ENCODE measurements around the gene OR2T27. TPM values are rescaled to one million over a fixed set of nuclear protein-coding genes. Genes with fewer than 3 reads are reported as not detected.
"Not testable (repeated sequence)": the region's sequence is repeated elsewhere in the genome, so short reads cannot be mapped to it uniquely, and the experiment has no call there.

OR2T27 gene
- polyA plus RNA-seq, 1 donor = not detected

DNA sequence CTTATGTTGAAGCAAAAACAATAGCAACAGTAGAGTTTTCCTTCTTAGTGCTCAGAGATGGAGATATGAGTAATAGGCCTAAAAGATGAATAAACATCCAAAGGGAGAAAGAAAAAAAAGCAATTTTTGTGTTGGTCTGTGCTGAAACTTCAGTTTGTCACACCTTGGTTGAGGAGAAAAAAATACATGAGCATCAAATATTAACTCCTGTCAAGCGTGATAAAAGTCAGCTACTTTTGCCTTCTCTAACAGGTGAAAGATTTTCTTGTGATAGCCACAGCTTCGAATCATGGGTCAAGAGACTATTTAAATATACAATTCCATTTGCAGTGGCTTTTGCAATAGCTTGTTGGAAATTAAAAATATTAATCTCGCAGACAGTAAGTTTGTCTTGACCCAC is 14.4 kb downstream of the OR2T27 start:
- not testable (repeated sequence) for DNase-seq (ENCODE audit: low read depth)

DNA sequence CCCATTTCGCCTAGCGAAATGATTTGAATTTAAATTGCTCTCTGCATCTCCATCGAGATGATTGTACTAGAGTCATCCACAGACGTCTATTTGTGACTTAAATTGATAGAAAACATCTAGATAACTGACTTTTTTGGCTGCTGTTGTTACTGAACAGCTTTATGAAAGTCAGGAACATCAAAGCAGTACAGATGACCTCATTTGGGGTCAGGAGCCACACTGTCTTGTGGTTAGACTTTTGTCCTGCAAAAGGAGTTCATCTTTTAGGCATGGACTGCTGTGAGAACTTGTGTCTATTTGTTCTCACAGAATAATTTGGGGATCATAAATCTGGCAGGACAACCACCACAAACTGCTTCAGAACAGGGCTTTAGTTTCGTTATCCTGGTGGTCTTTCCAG is 15.7 kb downstream of the OR2T27 start:
- DNase-seq (ENCODE audit: low read depth) = not testable (repeated sequence)

DNA sequence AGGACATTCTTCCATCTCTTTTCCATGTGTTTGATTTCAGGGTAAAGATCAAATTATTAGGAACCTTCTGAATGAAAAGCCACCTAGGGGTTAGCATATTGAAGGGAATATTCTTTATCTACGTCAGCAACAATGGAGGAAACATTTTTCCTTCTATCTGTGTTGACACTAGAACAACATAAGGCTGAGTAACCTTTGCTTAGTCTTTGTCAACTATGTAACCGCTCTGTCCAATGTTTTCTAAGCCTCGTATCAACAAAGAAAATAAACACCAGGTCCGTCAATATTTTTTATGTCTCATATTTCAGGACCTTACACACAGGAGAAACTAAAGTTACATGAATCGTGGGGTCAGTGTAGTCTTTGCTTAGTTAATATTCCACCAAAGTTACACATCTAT is 18.7 kb downstream of the OR2T27 start:
- DNase-seq (ENCODE audit: low read depth) = not testable (repeated sequence)

DNA sequence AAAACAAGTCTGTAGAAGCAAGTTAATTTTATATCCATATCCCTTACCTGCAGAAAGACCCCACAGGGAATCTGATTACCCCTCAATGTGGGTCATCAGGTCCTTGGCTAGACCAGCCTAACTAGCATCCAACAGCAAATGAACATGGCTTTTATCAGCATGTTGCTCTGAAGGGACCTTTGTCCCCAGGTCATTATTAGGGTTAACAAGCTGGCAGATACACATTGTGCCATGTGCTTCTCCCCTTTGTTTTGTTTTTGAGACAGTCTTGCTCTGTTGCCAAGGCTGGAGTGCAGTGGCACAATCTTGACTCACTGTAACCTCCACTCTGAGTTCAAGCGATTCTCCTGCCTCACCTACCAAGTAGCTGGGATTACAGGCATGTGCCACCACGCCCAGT is 20.3 kb downstream of the OR2T27 start, which contains the start of gene OR2T11:
Gene OR2T11, minus strand, starts transcription at position 101 of the 400 bp plus-strand sequence. CDS start 7,963 bp downstream, outside the sequence.
- DNase-seq (ENCODE audit: low read depth) = not testable (repeated sequence)

DNA sequence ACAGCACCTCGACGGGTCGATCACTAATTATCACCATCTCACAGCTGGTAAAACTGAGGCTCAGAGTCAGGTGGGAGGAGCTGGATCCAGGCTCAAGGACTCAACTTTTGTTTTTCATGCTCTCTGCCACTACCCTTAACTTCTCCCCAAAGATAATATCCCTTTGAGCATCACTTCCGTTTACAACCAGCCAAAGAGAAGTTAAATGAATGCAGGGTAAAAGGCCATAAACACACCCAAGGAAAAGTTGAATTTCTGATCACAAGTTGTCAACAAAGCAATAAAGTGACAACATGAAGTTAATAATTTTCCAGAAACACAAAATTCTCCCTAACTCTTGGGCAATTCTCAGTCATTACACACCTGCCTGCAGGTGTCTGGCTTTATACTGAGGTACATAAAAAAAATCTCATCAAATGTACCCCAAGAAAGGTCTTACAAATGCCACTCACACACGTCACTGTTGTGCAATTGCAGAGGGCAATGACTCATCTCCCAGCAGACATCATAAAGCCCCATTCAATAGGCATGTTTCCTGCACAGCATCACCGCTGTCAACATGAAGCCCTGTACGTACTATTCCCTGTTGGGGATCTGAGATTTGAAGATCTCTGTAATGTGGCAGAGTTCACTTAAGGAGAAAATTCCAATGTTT is 23.8 kb downstream of the OR2T27 start:
- DNase-seq (ENCODE audit: low read depth) = no peak

DNA sequence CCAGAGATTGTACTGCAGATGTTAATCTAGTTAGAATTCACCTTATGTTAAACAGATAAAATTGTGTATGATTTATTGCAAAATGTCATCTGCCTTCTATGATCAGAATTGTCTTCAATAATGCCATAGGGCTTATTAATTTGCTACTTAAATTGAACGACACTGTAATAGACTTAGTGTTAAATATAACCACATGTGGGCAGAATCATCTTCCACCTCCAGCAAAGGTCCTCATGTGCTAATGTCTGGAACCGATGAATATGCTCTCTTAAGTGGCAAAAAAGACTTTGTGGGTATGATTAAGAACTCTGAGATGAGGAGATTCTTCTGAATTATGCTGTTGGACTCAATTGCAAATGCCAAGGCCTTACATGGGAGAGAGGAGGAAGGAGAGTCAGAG is 24.8 kb downstream of the OR2T27 start:
- no peak for DNase-seq (ENCODE audit: low read depth)

DNA sequence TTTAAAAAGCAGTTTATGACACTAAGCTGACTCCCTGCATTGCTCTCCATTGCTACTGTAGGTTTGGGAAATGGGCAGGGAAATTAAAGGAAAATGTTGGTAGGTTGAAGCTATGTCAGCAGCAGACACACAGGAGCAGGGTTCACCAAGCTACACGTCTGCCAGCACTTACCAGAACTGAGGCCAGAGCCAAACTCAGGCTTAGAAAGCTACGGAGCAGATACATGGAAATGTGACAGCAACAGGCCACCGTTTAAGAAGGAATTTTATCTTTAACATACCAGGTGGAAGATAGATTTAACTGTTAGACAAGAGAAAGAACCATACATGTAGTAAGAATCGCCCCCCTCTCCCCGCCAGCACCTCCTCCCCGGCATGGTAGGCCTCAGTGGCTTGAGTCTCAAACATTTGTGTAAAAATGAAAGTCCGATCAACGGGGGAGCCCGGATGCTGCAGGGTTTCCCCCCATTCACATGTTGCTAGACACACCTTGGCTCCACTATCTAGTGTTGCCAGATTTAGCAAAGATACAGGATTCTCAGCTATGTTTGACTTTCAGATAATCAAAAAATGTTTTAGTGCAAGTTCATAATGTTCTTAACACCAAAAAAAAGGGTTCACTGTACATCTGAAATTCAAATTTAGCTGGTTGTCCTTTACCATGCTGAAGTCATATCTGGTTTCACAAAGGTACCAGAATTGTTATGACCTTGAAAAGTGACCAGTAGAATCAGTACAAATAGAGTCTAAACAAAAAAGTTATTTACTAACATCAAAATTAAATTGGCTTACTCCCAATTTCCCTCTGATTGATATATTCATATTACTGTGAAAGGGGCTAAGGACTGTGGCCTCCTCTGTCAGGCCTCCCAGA is 27.1 kb downstream of the OR2T27 start:
- no peak for DNase-seq (ENCODE audit: low read depth)

DNA sequence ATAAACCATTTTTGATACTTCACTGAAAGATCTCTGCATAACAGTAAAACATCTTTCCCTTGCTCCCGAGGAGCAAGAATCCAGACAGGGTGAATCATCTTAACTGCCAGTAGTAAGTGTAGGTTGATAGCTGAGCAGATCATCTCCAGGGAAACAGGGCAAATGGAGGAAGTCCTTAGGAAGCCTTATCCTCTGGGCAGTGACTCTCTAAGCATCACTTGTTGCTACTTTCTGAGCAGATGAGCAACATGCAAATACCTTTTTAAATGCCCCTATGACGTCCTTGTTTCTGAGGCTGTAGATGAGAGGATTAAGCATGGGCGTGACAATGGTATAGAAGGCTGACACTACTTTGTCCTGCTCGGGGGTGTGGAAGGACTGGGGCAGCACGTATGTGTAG is 29.4 kb downstream of the OR2T27 start:
- no peak for DNase-seq (ENCODE audit: low read depth)

DNA sequence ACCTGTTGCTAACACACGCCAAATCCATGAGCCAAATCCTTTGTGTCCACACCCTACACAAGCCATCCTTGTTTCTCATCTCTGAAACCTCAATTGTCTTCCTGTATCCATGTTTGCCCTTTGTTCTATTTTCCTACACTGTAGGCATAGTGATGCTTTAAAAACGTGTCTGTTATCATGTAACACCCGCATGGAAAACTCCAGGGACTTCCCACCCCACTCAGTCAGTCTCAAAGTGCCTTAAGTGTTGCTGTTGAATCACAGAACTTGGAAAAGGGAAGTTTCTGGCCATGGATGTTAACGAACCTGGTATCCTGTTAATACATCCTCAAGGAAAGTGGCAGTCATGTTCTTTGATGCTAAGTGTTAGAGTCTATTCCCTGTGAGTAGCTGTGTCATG is 30.2 kb downstream of the OR2T27 start:
- no peak for DNase-seq (ENCODE audit: low read depth)

DNA sequence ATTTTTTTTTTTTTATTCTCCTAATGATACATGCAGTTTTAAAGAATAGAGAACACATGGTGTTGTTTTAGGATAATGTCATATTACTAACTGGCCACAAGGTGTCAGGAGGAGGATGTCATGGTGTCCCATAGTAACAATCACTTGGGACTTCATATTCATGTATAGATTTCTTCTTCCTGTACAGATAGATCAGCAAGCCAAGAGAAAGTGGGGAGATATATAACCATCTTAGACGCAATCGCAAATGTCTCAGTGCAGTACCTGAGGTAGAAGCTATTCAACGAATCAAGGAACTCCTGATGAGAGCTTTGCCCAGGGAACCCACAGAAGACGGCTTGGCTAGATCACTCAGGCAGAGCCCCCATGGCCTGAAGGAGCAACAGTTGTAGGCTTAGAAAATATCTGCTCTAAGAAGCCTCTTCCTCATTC is 32.7 kb downstream of the OR2T27 start:
- DNase-seq (ENCODE audit: low read depth) = no peak

DNA sequence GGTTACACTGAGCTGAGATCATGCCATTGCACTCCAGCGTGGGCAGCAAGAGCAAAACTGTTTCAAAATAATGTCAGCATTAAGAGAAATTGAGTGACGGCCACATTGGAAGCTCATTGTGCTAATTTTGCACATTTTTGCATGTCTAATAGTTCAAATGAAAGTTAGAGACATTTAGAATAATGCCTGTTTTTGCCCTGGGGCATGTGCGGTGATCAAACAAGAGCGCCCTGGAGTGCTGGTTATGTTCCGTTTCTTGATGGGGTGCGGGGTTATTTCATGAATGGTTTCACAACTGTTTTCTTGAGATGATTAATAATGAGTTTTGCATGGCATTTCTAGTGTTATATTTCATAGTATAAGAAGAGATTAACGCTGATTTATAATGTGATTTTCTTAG is 33.6 kb downstream of the OR2T27 start:
- DNase-seq (ENCODE audit: low read depth) = no peak

DNA sequence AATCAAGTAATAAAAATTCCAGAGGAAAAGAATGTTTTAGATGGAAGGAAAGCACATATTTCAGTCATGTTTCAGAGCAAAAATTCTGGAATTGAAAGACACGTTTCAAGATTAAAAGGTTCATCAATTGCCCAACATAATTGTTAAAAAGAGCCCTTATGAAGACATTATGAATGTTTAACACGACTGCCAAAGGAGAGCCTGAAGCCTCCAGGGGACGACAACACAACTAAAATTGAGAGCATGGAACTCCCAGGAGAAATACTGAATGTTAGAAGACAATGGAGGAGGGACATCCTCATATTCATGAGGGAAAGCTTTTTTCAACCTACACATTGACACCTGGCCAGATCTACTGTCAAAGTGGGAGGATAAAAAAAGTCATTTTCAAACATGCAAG is 36.5 kb downstream of the OR2T27 start:
- no peak for DNase-seq (ENCODE audit: low read depth)

DNA sequence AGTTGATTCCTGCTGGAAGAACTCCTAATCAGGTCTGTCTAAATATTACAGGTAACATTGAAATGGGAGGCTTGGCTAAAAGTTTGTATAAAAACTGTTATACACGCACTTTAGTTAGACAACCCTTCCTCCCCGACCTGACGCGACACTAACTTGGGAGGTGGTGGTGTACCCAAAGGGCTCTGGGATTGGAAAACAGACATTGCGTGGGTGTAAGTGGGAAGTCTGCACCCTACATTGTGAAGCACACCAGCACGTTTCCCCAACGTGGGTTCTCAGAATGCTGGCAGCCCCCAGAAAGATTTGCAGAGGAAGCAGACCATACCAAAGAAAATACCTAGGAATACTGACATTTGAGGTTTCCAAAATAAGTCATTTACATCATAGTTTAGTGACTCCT is 37.2 kb downstream of the OR2T27 start:
- no peak for DNase-seq (ENCODE audit: low read depth)

DNA sequence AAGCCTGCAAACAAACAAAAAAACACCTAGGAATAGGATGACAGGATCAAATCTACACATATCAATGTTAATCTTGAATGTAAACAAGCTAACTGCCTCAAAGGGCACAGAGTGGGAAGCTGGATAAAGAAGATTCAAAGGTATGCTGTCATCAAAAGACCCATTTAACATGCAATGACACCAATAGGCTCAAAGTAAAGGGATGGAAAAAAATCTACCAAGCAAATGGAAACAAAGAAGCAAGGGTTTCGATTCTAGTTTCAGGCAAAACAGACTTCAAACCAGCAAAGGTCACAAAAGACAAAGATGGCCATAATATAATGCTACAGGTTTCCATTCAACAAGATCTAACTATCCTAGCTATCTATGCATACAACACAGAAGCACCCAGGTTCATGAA is 41.6 kb downstream of the OR2T27 start:
- no peak for DNase-seq (ENCODE audit: low read depth)

DNA sequence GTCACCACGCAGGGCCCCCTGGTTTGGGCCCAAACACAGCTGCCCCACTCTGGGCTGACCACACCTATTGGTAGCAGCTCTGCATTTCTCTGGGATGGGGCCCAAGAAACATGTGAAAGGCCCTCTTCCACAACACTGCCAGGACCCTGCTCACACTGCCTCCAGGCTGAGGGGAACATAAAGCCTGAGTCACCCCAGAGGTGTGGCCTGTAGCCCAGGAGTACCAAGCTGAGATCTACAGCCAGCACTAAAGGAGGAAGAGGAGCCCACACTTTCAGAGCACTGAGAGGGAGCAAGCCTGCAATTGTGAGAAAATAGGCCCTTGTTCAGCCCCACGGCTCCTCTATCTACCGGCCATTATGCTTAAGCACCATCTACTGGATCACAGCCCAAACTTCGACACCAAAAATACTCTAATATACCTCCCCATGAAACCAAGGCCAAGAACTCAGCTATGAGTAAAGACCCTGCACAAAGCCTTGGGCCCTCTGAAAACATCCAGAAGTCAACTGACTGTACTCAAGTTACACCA is 43.4 kb downstream of the OR2T27 start:
- no peak for DNase-seq (ENCODE audit: low read depth)

DNA sequence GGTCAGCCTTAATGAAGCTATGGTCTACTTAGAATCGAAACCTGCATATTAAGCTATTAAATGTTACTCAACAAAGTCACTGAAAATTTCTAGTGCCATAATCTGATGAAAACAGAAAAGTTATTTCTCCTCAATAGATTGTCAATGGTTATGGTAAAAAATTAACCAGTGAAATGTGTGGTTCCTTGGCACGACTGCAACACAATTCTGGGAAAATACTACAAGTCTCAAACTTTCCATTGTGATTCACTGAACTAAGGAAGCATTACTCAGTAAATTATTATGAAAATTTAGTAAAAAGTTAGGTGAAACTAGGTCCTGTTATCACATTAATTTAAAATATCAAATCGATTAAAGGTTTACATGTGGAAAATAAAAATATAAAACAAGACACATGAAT is 45.0 kb downstream of the OR2T27 start:
- no peak for DNase-seq (ENCODE audit: low read depth)

Other genes starting within 250 kb of the OR2T27 start
- not detected for gene OR2T2, start 209.9 kb downstream of the OR2T27 start, polyA plus RNA-seq (ENCODE audit: insufficient read length)
- gene OR2T3, start 182.2 kb downstream of the OR2T27 start, polyA plus RNA-seq (ENCODE audit: insufficient read length) = not detected
- gene OR2T5, start 166.9 kb downstream of the OR2T27 start, polyA plus RNA-seq (ENCODE audit: insufficient read length) = not detected
- gene OR2G6, start 147.5 kb downstream of the OR2T27 start, polyA plus RNA-seq (ENCODE audit: insufficient read length) = not detected
- gene OR2T29, start 92.8 kb downstream of the OR2T27 start, polyA plus RNA-seq (ENCODE audit: insufficient read length) = not detected
- gene OR2T34, start 80.8 kb downstream of the OR2T27 start, polyA plus RNA-seq (ENCODE audit: insufficient read length) = not detected
- gene OR2T10, start 57.8 kb downstream of the OR2T27 start, polyA plus RNA-seq (ENCODE audit: insufficient read length) = not detected
- gene OR2T11, start 20.4 kb downstream of the OR2T27 start, polyA plus RNA-seq (ENCODE audit: insufficient read length) = not detected
- gene OR2T35, start 10.2 kb downstream of the OR2T27 start, polyA plus RNA-seq (ENCODE audit: insufficient read length) = not detected
- not detected for gene OR14I1, start 47.2 kb upstream of the OR2T27 start, polyA plus RNA-seq (ENCODE audit: insufficient read length)
- not detected for gene LYPD8, start 100.2 kb upstream of the OR2T27 start, polyA plus RNA-seq (ENCODE audit: insufficient read length)
- 17.9 TPM for gene SH3BP5L, start 170.4 kb upstream of the OR2T27 start, polyA plus RNA-seq (ENCODE audit: insufficient read length)
- gene ZNF672, start 182.7 kb upstream of the OR2T27 start, polyA plus RNA-seq (ENCODE audit: insufficient read length) = 18.4 TPM
- 30.7 TPM for gene ZNF692, start 203.6 kb upstream of the OR2T27 start, polyA plus RNA-seq (ENCODE audit: insufficient read length)